HG03354 (cell line): ENCODE data around the gene NECTIN4.

Source experiments
- ATAC-seq: cut with Tn5 transposase; IDR thresholded peaks from one replicate; pipeline ENCODE4 v1.9.1; 2021; ENCODE audit warnings: mild to moderate bottlenecking; ENCODE audit not compliant: unreplicated experiment, poor library complexity, severe bottlenecking

The NECTIN4 gene

GRCh38 chr1:161084597-161084988 is 4.8 kb downstream of the NECTIN4 start:
- no peak for ATAC-seq

GRCh38 chr1:161083748-161084596 is 5.4 kb downstream of the NECTIN4 start:
- ATAC-seq, result no peak

- no peak for ATAC-seq
Measured at GRCh38 chr1:161082996-161083747, 6.2 kb downstream of the NECTIN4 start.

- no peak for ATAC-seq
Measured at GRCh38 chr1:161082483-161082882, 6.9 kb downstream of the NECTIN4 start.

GRCh38 chr1:161081519-161081918 is 7.8 kb downstream of the NECTIN4 start:
- ATAC-seq, result no peak

- no peak for ATAC-seq
Measured at GRCh38 chr1:161080441-161081405, 8.6 kb downstream of the NECTIN4 start.

GRCh38 chr1:161079436-161080110 is 9.8 kb downstream of the NECTIN4 start:
- ATAC-seq, result no peak

- no peak for ATAC-seq
Measured at GRCh38 chr1:161077426-161077825, 11.9 kb downstream of the NECTIN4 start.

- ATAC-seq, result no peak
Measured at GRCh38 chr1:161076410-161076809, 12.9 kb downstream of the NECTIN4 start.

- ATAC-seq, result no peak
Measured at GRCh38 chr1:161074676-161075368, 14.5 kb downstream of the NECTIN4 start.

- no peak for ATAC-seq
Measured at GRCh38 chr1:161073474-161074121, 15.8 kb downstream of the NECTIN4 start.

GRCh38 chr1:161072751-161073449 is 16.5 kb downstream of the NECTIN4 start:
- ATAC-seq, result no peak

- ATAC-seq, result no peak
Measured at GRCh38 chr1:161071886-161072371, 17.4 kb downstream of the NECTIN4 start.

- no peak for ATAC-seq
Measured at GRCh38 chr1:161070761-161071160, 18.6 kb downstream of the NECTIN4 start.

GRCh38 chr1:161069731-161070270 is 19.6 kb downstream of the NECTIN4 start, which contains the start of gene ARHGAP30:
Gene ARHGAP30 (minus strand): TSS chr1:161069891. CDS start chr1:161069624, 267 bp downstream.
- ATAC-seq, result peak; percentile 88

- peak; percentile 0 for ATAC-seq
Measured at GRCh38 chr1:161069241-161069640, 20.1 kb downstream of the NECTIN4 start.
